Muscle of leg (tissue), 11 donors: ENCODE data around the gene DCTD. TPM values are rescaled to one million over a fixed set of nuclear protein-coding genes. Genes with fewer than 3 reads are reported as not detected.

Source experiments
- DNase-seq: peaks from one replicate; pipeline ENCODE4 v3.0.0; 2013
- H3K27ac ChIP-seq: one replicate; pipeline ENCODE4 v1.5.1; 2013; ENCODE audit warnings: mild to moderate bottlenecking, low read length, control low read depth
- H3K27me3 ChIP-seq: one replicate; pipeline ENCODE4 v1.6.1; 2013; ENCODE audit warnings: low read length; ENCODE audit not compliant: control insufficient read depth, insufficient read depth
- H3K36me3 ChIP-seq: one replicate; pipeline ENCODE4 v1.6.1; 2013; ENCODE audit warnings: low read length; ENCODE audit not compliant: control insufficient read depth, insufficient read depth
- H3K4me1 ChIP-seq: one replicate; pipeline ENCODE4 v1.6.1; 2013; ENCODE audit warnings: low read length; ENCODE audit not compliant: control insufficient read depth, insufficient read depth
- H3K4me3 ChIP-seq: one replicate; pipeline ENCODE4 v1.5.1; 2013; ENCODE audit warnings: low read length, control low read depth
- H3K9me3 ChIP-seq: replicated peaks from 2 replicates; pipeline ENCODE4 v1.6.1; 2013; ENCODE audit warnings: low read depth, low read length; ENCODE audit not compliant: control insufficient read depth
- WGBS: methylation state at CpG from one replicate; pipeline ENCODE4 v1.1.5; 2013; ENCODE audit warnings: missing lambda C conversion rate; ENCODE audit not compliant: insufficient coverage; 5-methylcytosine and 5-hydroxymethylcytosine counted together
- polyA plus RNA-seq, 8 donors: library from polyadenylated mRNA; unstranded; fragments of 120-200 nt; gene quantifications; one replicate each; pipeline versions ENCODE4 v1.2.1 to v1.2.3, GENCODE V29; 2013; ENCODE audit warnings: inconsistent platforms in 1 of 8, low replicate concordance in 1 of 8; ENCODE audit not compliant: insufficient read length in 8 of 8, insufficient read depth in 1 of 8
- total RNA-seq: library from RNA; stranded (reverse); fragments of 120-200 nt; gene quantifications from one replicate; pipeline ENCODE4 v1.2.4, GENCODE V29; 2013

The DCTD gene
- total and polyA plus RNA-seq, 9 donors: 49.2 to 88.9 (median 75.3) TPM

DNA sequence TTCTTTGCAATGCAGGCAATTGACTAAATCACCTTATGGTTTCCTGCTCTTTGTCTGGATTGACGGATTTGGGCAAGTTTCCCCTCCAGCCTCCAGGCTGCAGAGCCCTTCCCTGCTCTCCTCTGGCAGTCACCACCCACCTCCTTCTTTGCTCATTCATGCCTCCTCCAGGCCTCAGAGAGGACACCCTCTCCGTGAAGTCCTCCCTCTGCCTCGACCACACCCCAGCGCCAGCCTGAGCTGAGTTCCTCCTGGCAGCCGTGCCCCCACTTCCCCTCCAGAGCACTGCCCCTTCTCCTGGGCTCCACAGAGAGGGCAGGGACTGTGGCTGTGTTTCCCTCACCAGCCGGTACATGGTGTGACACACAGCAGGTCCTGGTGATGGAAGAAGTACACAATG lies 53.7 kb downstream of the DCTD start:
- Histone ChIP-seq H3K27ac (no peak overlapping the region), H3K36me3 (no peaks in the 10 kb centered on the region), H3K9me3 (peaks cover 7% of the 10 kb centered on the region), H3K4me1 (peaks cover 15% of the 10 kb centered on the region), H3K4me3 (no peak overlapping the region), H3K27me3 (no peaks in the 10 kb centered on the region)
- DNase-seq: no peak
- 90% methylated on average over 6 of the region's 6 CpGs for WGBS

DNA sequence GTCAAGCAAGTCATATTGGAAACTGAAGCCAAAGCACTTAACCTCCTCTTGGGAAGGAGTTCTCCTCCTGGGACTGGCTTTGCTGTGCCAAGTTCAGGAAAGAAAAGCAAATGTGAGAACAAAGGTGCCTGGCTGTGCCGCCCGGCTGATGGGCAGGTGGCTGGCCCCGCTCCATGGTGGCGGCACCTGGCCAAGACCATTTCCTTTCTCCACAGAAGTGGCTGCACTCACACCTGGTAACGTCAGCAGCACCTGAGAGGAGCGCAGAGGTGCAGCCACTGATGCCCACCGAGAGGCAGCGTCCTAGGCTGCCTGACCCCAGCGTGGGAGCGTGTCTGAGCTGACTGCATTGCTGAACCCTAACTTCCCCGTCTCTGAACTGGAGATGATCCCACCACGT lies 54.3 kb downstream of the DCTD start:
- 76% methylated on average over 12 of the region's 12 CpGs for WGBS
- H3K4me3 ChIP-seq: no peak overlapping the region
- peaks cover 7% of the 10 kb centered on the region for H3K9me3 ChIP-seq
- peaks cover 15% of the 10 kb centered on the region for H3K4me1 ChIP-seq
- DNase-seq: no peak
- no peaks in the 10 kb centered on the region for H3K27me3 ChIP-seq
- no peak overlapping the region for H3K27ac ChIP-seq
- H3K36me3 ChIP-seq: no peaks in the 10 kb centered on the region

DNA sequence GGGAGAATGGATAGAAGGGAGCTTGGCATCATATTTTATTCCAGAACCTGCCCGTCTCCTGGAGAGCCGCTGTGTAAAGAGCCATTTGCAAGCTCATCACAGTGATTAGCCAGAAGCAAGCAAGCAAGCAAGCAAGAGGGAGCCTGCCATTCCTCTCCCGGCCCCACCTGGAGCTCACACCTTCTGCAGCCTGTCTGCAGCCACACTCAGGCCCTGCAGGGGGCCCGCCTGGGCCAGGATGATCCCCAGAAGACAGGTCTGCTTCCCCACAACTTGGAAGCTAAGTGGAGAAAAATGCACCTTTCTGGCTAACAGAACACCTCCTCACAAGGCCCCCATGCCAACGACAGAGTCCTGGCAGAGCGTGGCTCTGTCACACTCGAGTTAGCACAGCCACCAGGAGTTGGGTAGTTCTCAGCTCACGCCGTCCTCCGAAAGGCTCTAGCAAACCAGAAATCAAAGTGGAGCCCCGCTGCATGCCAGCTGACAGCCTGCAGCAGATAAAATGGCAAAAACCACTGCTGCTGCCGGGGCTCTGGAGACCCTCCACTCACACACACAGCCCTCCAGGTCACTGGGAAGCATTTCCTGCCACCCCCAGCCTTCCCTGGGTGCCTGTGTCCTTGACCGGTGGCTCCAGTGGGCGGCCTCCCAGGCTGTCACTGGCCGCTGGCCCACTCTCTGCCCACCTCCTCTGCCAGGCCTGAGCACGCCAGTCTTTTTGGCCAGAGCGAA lies 54.9 kb downstream of the DCTD start:
- 76% methylated on average over 12 of the region's 17 CpGs for WGBS
- Histone ChIP-seq H3K36me3 (no peaks in the 10 kb centered on the region), H3K27ac (no peak overlapping the region), H3K4me1 (peaks cover 14% of the 10 kb centered on the region), H3K27me3 (no peaks in the 10 kb centered on the region), H3K9me3 (peaks cover 7% of the 10 kb centered on the region), H3K4me3 (no peak overlapping the region)
- DNase-seq: no peak

DNA sequence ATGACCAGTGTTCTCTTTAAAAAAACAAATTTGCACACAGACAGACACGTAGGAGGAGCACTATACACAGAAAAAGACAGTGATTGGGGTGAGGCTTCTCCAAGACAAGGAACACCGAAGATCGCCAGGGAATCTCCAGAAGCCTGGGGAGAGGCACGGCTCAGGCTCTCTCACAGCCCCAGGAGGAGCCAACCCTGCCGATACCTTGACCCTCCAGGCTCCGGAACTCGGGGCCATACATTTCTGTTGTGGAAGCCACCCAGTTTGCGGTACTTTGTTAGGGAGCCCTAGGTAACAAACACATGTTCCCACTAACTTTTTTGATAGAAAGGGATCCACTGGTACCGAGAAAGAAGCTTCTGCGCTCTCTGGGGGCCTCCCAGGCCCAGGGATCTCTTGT lies 55.8 kb downstream of the DCTD start:
- DNase-seq: no peak
- H3K4me3 ChIP-seq: no peak overlapping the region
- H3K9me3 ChIP-seq: peaks cover 7% of the 10 kb centered on the region
- H3K27me3 ChIP-seq: no peaks in the 10 kb centered on the region
- no peaks in the 10 kb centered on the region for H3K36me3 ChIP-seq
- WGBS: 80% methylated on average over 6 of the region's 10 CpGs
- peaks cover 6% of the 10 kb centered on the region for H3K4me1 ChIP-seq
- H3K27ac ChIP-seq: no peak overlapping the region

DNA sequence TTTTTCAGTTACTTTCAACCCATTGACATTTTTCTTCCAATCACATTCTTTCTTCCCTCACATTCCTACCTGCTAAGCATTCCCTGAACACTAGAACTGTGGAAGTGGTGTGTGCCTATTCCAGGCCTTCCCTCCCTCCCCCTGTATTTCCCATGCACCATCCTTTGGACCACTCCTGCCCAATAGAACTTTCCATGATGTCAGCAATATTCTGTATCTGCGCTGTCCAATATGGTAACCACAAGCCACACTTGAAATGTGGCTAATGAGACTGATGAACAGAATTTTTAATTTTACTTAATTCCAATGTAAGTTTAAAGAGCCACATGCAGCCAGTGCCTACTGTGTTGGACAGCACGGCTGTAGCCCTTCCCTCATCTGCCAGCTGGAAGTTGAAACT lies 57.5 kb downstream of the DCTD start:
- no CpG with 5 or more reads among the region's 2 CpGs for WGBS
- peaks cover 7% of the 10 kb centered on the region for H3K9me3 ChIP-seq
- peaks cover 2% of the 10 kb centered on the region for H3K4me1 ChIP-seq
- no peak overlapping the region for H3K4me3 ChIP-seq
- H3K36me3 ChIP-seq: no peaks in the 10 kb centered on the region
- H3K27ac ChIP-seq: no peak overlapping the region
- no peaks in the 10 kb centered on the region for H3K27me3 ChIP-seq
- DNase-seq: no peak

DNA sequence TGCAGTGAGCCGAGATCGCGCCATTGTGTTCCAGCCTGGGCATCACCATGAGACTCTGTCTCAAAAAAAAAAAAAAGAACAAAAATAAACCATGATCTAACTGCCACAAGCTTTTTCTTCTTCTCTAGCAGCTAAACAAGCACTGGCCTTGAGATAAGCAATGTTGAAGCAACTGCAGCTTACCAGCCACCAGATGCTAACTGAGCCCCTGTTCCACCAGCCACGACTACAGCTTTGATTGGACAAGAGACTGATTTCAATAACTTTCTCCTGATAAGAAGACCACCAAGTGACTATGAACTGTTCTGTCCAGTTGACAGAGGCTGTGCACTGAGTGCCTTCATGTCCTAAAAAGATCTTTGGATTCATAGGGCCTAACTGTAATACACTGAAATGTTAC lies 58.5 kb downstream of the DCTD start:
- no peak overlapping the region for H3K4me3 ChIP-seq
- 86% methylated on average over 1 of the region's 4 CpGs for WGBS
- H3K9me3 ChIP-seq: peaks cover 7% of the 10 kb centered on the region
- H3K27ac ChIP-seq: no peak overlapping the region
- no peak for DNase-seq
- no peaks in the 10 kb centered on the region for H3K27me3 ChIP-seq
- H3K4me1 ChIP-seq: no peaks in the 10 kb centered on the region
- H3K36me3 ChIP-seq: no peaks in the 10 kb centered on the region

DNA sequence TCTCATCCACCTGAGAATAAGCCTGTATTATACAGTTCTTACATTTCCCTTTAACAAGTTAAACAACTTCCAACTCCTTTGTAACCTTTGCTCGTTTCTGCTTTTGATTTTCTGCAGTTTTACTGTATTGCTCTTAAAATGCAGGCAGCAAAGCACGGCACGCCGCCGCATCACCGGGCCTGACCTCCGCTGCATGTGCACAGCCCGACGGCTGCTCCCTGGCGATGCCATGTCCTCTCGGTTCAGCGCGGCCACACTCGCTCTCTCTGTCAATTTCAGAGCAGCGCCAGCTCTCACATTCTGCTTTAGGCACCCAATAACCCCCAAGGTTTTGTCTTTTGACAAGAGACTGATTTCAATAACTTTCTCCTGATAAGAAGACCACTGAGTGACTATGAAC lies 60.3 kb downstream of the DCTD start:
- Histone ChIP-seq H3K27ac (no peak overlapping the region), H3K36me3 (no peaks in the 10 kb centered on the region), H3K9me3 (peaks cover 9% of the 10 kb centered on the region), H3K4me3 (no peak overlapping the region), H3K4me1 (no peaks in the 10 kb centered on the region), H3K27me3 (no peaks in the 10 kb centered on the region)
- no peak for DNase-seq
- WGBS: 86% methylated on average over 15 of the region's 15 CpGs

DNA sequence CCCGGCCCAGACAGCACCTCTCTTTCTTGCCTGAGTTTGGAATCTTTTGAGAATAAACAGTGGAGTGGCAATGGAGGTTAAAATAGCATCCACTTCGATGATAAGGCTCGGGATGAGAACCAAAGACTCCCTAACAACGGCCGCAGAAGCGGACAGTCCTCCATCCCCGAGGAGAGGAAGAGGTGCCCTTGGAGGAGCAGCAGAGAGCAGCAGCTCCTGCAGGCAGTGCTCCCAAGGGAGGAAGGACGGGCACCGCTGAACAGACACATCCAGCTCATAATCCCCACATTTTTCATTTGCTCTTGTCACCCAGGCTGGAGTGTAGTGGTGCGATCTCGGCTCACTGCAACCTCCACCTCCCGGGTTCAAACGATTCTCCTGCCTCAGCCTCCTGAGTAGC lies 61.3 kb downstream of the DCTD start:
- WGBS: 87% methylated on average over 10 of the region's 13 CpGs
- Histone ChIP-seq H3K27ac (no peak overlapping the region), H3K27me3 (no peaks in the 10 kb centered on the region), H3K36me3 (no peaks in the 10 kb centered on the region), H3K4me3 (no peak overlapping the region), H3K4me1 (no peaks in the 10 kb centered on the region), H3K9me3 (peaks cover 9% of the 10 kb centered on the region)
- no peak for DNase-seq

DNA sequence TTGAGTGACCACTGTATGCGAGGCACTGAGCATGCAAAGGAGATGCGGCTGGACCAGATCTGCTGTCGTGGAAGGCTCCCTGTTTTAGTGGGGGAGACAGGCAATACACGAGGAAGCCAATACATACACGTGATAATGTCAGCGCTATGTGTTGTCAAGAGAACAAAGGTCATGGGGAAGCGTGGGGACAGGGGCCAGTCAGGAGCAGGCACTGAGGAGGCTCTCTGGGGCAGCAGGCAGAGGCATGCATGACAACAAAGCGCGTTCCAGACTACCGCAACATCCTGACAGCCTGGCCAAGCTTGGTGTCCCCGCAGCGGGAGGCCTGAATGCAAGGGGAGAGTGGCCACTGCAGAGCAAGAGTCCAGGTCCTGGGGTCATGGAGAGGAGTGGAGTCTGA lies 61.9 kb downstream of the DCTD start:
- H3K36me3 ChIP-seq: no peaks in the 10 kb centered on the region
- DNase-seq: no peak
- no peak overlapping the region for H3K27ac ChIP-seq
- no peaks in the 10 kb centered on the region for H3K27me3 ChIP-seq
- peaks cover 9% of the 10 kb centered on the region for H3K9me3 ChIP-seq
- no peaks in the 10 kb centered on the region for H3K4me1 ChIP-seq
- H3K4me3 ChIP-seq: no peak overlapping the region
- WGBS: 86% methylated on average over 12 of the region's 12 CpGs

DNA sequence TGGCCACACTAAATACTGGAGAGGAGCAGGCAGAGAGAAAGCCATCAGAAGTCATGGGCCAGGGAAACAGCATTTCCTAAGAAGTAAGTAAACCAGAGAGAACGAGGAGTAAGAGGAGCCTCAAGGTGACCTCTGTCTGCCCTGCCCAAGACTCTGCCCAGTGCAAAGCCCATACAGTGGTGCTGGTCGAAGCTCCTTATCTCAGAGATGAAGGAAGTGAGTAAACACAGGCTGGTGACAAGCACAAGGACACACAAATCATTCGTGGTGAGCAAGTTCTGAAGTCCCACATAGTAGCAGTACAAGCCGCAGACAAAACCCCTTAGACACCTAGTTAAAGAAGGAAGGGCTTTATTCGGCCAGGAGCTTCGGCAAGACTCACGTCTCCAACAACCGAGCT lies 62.7 kb downstream of the DCTD start:
- no peaks in the 10 kb centered on the region for H3K4me1 ChIP-seq
- no peak for DNase-seq
- H3K9me3 ChIP-seq: peaks cover 2% of the 10 kb centered on the region
- no peak overlapping the region for H3K27ac ChIP-seq
- H3K4me3 ChIP-seq: no peak overlapping the region
- no peaks in the 10 kb centered on the region for H3K27me3 ChIP-seq
- H3K36me3 ChIP-seq: no peaks in the 10 kb centered on the region
- 65% methylated on average over 2 of the region's 8 CpGs for WGBS
